GM12801 (cell line): ENCODE measurements around the gene MARCHF2.

ENCODE experiments used
- TF ChIP-seq, protein P1 (sequence below): IDR thresholded peaks from one replicate; pipeline ENCODE4 v1.5.1; 2011; ENCODE audit warnings: control low read depth; ENCODE audit not compliant: insufficient read length; ENCODE audit errors: extremely low read depth

The MARCHF2 gene

DNA sequence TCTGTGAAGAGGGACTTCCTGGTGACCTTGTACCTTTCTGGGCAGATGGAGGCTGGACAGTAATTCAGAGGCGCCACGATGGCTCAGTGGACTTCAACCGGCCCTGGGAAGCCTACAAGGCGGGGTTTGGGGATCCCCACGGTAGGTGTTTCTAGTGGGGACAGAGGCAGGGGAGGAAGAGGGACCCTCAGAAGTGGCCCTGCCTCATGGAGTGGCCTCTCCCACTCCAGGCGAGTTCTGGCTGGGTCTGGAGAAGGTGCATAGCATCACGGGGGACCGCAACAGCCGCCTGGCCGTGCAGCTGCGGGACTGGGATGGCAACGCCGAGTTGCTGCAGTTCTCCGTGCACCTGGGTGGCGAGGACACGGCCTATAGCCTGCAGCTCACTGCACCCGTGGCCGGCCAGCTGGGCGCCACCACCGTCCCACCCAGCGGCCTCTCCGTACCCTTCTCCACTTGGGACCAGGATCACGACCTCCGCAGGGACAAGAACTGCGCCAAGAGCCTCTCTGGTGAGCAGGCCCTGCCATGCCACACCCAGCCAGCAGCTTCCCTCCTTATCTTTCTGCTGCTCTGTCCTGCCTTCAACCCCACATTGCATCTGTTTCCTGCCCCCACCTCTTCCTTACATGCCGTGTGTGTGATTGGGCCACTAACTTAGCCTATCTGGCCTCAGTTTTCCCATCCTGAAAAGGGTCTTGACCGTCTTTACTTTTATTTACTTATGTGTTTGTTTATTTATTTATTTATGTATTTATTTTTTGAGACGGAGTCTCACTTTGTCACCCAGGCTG is 41.9 kb upstream of the MARCHF2 start:
- TF ChIP-seq, protein P1, sequence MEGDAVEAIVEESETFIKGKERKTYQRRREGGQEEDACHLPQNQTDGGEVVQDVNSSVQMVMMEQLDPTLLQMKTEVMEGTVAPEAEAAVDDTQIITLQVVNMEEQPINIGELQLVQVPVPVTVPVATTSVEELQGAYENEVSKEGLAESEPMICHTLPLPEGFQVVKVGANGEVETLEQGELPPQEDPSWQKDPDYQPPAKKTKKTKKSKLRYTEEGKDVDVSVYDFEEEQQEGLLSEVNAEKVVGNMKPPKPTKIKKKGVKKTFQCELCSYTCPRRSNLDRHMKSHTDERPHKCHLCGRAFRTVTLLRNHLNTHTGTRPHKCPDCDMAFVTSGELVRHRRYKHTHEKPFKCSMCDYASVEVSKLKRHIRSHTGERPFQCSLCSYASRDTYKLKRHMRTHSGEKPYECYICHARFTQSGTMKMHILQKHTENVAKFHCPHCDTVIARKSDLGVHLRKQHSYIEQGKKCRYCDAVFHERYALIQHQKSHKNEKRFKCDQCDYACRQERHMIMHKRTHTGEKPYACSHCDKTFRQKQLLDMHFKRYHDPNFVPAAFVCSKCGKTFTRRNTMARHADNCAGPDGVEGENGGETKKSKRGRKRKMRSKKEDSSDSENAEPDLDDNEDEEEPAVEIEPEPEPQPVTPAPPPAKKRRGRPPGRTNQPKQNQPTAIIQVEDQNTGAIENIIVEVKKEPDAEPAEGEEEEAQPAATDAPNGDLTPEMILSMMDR, result no peak

GRCh38 chr19:8373867-8374813 is 39.0 kb upstream of the MARCHF2 start:
- TF ChIP-seq, protein P1, result no peak

- TF ChIP-seq, protein P1, result no peak
These were observed 35.5 kb upstream of the MARCHF2 start for GRCh38 chr19:8377598-8377997.

DNA sequence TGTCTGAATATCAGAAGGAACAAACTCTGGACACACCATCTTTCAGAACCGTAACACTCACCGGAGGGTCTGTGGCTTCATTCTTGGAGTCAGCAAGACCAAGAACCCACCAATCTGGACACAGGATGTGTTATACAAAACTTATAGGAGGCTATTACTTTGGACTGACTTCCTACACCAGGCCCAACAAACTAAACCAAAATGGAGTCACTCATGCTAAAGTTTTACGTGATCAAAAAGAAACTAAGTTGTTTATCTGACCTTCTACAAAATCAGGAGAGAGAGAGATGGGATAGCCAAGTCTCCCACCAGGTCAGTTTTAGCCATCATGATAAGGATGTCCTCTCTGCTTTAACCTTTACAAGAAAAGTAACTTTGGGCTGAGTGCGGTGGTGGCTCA is 26.1 kb upstream of the MARCHF2 start:
- TF ChIP-seq, protein P1, result no peak

DNA sequence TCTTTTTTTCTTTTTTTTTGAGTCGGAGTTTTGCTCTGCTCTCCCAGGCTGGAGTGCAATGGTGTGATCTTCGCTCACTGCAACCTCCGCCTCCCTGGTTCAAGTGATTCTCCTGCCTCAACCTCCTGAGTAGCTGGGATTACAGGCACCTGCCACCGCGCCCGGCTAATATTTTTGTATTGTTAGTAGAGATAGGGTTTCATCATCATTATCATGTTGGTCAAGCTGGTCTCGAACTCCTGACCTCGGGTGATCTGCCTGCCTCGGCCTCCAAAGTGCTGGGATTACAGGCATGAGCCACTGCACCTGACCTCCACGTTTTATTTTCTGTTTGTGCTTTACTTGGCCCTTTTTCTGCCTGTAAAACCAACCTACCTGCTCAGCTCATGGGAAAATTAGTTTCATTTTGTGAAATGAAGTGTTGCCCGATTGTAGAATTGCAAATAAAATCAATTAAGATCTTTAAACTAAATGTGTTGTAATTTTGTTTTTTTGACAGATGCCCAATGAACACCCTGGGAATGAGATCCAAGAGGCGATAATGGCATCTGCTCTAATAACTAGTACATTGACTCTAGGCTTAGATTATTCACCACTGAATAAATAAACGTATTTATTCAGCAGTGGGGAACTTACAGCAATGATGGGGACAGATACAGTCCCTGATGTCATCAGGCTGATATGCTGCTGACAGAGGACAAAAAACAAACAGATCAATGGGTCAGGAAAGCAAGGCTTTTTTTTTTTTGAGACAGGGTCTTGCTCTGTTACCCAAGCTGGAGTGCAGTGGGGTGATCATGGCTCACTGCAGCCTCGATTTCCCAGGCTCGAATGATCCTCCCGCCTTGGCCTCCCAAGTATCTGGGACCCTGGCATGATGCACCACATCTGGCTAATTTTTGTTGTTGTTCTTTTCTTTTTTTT is 25.2 kb upstream of the MARCHF2 start:
- TF ChIP-seq, protein P1, result no peak

GRCh38 chr19:8388612-8388958 is 24.5 kb upstream of the MARCHF2 start:
- TF ChIP-seq, protein P1, result no peak
